AG10803 (cell line): ENCODE results near the gene PLAC1.

ENCODE experiments used
- DNase-seq: peaks from one replicate; pipeline ENCODE4 v3.0.0; 2010; ENCODE audit warnings: low read depth
- H3K4me3 ChIP-seq: 2 replicates; pipeline ENCODE4 v1.5.1; 2011; ENCODE audit warnings: mild to moderate bottlenecking, low read length, control low read depth
- TF ChIP-seq, protein P1 (sequence below): conservative IDR thresholded peaks from 2 replicates; pipeline ENCODE4 v1.5.1; 2011; ENCODE audit warnings: mild to moderate bottlenecking, low read length, control low read depth, inconsistent platforms

The PLAC1 gene

GRCh38 chrX:134658760-134659023, 421 bp upstream of the PLAC1 start:
- no peak for DNase-seq
- H3K4me3 ChIP-seq: no peak overlapping the region
- TF ChIP-seq, protein P1, sequence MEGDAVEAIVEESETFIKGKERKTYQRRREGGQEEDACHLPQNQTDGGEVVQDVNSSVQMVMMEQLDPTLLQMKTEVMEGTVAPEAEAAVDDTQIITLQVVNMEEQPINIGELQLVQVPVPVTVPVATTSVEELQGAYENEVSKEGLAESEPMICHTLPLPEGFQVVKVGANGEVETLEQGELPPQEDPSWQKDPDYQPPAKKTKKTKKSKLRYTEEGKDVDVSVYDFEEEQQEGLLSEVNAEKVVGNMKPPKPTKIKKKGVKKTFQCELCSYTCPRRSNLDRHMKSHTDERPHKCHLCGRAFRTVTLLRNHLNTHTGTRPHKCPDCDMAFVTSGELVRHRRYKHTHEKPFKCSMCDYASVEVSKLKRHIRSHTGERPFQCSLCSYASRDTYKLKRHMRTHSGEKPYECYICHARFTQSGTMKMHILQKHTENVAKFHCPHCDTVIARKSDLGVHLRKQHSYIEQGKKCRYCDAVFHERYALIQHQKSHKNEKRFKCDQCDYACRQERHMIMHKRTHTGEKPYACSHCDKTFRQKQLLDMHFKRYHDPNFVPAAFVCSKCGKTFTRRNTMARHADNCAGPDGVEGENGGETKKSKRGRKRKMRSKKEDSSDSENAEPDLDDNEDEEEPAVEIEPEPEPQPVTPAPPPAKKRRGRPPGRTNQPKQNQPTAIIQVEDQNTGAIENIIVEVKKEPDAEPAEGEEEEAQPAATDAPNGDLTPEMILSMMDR: no peak

GRCh38 chrX:134654398-134655012, 3.8 kb downstream of the PLAC1 start:
- H3K4me3 ChIP-seq: no peak overlapping the region
- no peak for DNase-seq
- TF ChIP-seq, protein P1: no peak

DNA sequence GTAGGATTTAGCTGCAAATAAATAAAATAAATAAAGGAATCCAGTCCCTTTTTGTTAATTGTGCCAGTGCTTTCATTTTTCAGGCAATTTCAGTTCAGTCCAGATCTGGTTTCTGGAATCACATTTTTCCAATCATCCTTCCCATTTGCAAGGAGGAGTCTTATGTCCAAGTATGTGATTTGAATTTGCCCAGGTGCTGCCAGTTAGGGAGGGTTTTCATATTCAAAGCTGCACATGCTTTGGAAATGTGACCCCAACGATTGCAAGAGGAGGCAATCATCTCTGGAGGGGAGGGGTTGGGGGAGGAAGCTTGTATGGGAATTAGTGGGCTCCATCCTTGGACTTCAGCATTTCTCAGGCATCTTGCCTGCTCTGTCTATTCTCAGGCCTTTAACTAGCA, 4.4 kb downstream of the PLAC1 start:
- no peak overlapping the region for H3K4me3 ChIP-seq
- TF ChIP-seq, protein P1: no peak
- peak; percentile 11 for DNase-seq

- TF ChIP-seq, protein P1: no peak
- H3K4me3 ChIP-seq: no peak overlapping the region
- DNase-seq: no peak
Measured at GRCh38 chrX:134650701-134651100, 7.6 kb downstream of the PLAC1 start.

DNA sequence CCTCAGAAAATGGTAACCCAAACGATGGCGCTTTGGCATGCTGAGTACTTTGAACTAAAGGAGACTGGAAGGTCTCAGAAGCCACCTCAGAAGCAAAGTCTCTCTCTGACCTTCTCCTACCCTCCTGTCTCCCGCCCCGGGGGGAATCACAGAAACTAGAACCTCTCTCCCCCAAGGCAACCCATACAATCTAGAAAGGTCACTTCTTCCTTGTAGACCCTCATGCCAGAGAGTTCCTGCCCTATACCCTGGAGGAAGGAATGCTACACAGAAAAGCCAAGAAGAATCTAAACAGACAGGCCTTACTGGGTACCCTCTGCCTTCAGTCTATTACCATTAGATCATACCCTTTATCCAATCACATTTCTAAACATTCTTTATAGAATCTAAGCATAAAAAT, 8.5 kb downstream of the PLAC1 start:
- no peak overlapping the region for H3K4me3 ChIP-seq
- no peak for DNase-seq
- TF ChIP-seq, protein P1: no peak

DNA sequence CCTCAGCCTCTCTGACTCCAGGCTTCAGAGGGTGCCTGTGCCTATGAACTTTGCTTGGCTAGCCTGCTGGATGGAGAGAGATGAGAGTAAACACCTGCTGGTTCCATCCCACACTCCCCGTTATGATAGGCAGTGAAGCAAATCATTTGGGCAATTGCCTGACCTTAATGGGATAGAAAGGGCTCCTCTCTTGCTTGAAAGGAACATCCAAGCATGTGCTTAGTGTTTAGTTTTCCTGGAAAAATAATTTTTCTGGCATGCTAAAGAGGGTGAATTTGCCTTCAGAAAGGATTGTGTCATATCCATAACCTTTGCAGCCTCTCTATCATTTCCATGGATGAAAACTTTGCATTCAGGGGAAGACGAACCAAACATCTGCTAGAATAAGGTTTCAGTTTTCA, 10.8 kb downstream of the PLAC1 start:
- TF ChIP-seq, protein P1: no peak
- no peak for DNase-seq
- H3K4me3 ChIP-seq: no peak overlapping the region

DNA sequence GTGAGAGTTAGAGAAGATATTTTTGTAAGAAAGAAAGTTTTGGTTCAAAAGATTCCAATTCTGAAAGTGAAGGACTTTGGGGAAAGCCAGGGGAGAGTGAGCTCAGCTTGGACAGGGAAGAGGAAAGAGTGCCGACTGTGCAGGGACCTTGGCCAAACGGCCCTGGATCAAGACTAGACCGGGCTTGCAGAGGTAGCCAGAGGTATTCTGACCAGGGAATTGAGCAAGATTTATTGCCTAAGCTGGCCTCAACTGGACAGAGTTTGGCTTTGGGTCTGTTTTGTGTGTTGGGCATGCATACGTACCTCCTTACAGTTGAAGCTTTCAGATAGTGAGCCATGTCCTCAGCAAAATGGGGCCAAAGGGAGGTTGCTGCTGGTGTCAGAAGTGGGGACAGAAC, 11.6 kb downstream of the PLAC1 start:
- TF ChIP-seq, protein P1: no peak
- no peak for DNase-seq
- H3K4me3 ChIP-seq: no peak overlapping the region
